Heart left ventricle (tissue), 13 donors: ENCODE data around the gene C1QTNF6.

Experiments
- POLR2A ChIP-seq, 2 donors: fragments of 450-650 bp; IDR thresholded peaks; one replicate each; pipeline ENCODE4 v1.6.1; 2017; ENCODE audit warnings: antibody characterized with exemption in 2 of 2, mild to moderate bottlenecking in 2 of 2, moderate library complexity in 2 of 2
- TF ChIP-seq, protein P1 (sequence below), 12 donors: fragments of 200-600 bp; sonication (generic) in 4 of 12; IDR thresholded peaks; one replicate each; pipeline versions ENCODE4 v1.5.0 to v1.8.0; 2018 to 2022; ENCODE audit warnings: antibody characterized with exemption in 12 of 12, mild to moderate bottlenecking in 5 of 12
- donor health status: ischemic (EF 13 %, LVEDD 7.1; RV severe dilation, severe dysfunction).
- donor health status: DM: no; HTN: yes; CAD: no.
- donor health status: DM: no; HTN: no; CAD: no.
- donor health status: ischemic (EF 25% LVEDD 6.9; RV normal size, moderate dysfunction).
- donor health status: ischemic (EF 25% LVEDD 5.7; RV mildly dilated, moderate dysfunction).
- donor health status: ischemic (EF 35%, LVEDD 5.7; RV mildly dilated, moderate dysfunction).
- donor health status: nonischemic (EF 11% LVEDD 7.7; RV severe dilation, severe dysfunction).
- donor health status: DM: yes; HTN: yes; CAD: no.
- donor health status: PGD.
- donor health status: ischemic (EF 29% LVEDD 5.4; RV normal size, mild dysfunction).
- donor health status: nonischemic (EF 23%, LVEDD 6.1; RV moderate dilation, normal function).

DNA sequence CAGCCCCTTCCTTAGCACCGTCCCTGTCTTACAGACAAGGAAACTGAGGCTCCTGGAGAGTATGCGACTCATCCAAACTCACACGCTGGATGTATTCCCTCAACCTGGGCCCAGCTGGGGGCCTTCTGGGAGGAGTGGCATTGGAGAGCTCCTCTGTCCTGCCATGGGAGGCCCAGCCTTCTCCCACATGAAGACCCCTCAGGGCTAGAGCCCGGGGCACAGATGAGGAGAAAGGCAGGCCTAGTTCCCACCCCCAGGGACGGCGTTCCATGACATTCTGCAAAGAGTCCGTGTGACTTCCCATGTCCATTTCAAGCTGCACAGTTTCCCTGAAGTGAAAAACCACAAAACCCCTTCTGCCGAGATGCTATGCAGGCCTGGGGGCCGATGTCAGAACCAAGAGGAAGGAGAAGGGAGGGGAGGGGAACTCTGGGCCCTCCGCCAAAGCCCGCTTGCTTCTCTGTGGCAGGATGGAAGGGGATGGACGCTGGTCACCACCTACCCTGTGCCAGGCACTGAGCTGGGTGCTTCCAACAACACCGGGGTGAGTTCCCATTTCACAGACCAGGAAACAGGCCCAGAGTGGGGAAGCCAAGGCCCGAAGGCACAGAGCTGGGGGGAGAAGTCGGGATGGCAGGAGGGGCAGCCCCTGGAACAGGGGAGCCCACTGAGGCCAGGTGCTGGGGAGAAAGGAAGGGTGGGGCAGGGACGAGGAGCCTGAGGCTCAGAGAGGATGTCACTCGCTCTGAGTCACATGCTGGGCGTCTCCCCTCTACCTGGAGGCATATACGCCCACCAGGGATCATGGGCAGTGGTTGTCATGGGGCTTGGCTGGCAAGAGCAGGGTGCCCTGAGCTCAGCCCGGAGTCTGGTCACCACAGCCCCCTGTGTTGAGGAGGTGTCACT, 40.3 kb upstream of the C1QTNF6 start:
- TF ChIP-seq, protein P1, sequence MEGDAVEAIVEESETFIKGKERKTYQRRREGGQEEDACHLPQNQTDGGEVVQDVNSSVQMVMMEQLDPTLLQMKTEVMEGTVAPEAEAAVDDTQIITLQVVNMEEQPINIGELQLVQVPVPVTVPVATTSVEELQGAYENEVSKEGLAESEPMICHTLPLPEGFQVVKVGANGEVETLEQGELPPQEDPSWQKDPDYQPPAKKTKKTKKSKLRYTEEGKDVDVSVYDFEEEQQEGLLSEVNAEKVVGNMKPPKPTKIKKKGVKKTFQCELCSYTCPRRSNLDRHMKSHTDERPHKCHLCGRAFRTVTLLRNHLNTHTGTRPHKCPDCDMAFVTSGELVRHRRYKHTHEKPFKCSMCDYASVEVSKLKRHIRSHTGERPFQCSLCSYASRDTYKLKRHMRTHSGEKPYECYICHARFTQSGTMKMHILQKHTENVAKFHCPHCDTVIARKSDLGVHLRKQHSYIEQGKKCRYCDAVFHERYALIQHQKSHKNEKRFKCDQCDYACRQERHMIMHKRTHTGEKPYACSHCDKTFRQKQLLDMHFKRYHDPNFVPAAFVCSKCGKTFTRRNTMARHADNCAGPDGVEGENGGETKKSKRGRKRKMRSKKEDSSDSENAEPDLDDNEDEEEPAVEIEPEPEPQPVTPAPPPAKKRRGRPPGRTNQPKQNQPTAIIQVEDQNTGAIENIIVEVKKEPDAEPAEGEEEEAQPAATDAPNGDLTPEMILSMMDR (IDR thresholded peaks at IDR 0.05), result no peak
- no peak for TF ChIP-seq POLR2A (IDR thresholded peaks at IDR 0.05)
